AML-193 (cell line): Measurements from ENCODE around the gene APC2.
"Not testable (repeated sequence)": the region's sequence is repeated elsewhere in the genome, so short reads cannot be mapped to it uniquely, and the experiment has no call there.

Experiments used
- DNase-seq, 2 experiments: peaks; one replicate each; lab custom pipeline; 2025; lab: John Stamatoyannopoulos, UW

Gene APC2

GRCh38 chr19:1495799-1496713 is 46.1 kb downstream of the APC2 start:
- no peak for DNase-seq

- no peak for DNase-seq
Observed at GRCh38 chr19:1496714-1497577, 47.0 kb downstream of the APC2 start.

GRCh38 chr19:1497578-1498235 is 47.8 kb downstream of the APC2 start:
- no peak for DNase-seq

DNA sequence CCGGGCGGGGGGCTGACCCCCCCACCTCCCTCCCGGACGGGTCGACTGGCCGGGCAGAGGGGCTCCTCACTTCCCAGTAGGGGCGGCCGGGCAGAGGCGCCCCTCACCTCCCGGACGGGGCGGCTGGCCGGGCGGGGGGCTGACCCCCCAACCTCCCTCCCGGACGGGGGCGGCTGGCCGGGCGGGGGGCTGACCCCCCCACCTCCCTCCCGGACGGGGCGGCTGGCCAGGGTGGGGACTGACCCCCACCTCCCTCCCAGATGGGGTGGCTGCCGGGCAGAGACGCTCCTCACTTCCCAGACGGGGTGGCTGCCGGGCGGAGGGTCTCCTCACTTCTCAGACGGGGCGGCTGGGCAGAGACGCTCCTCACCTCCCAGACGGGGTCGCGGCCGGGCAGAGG is 49.3 kb downstream of the APC2 start:
- DNase-seq = not testable (repeated sequence)

GRCh38 chr19:1501200-1501595 is 51.3 kb downstream of the APC2 start:
- no peak for DNase-seq

DNA sequence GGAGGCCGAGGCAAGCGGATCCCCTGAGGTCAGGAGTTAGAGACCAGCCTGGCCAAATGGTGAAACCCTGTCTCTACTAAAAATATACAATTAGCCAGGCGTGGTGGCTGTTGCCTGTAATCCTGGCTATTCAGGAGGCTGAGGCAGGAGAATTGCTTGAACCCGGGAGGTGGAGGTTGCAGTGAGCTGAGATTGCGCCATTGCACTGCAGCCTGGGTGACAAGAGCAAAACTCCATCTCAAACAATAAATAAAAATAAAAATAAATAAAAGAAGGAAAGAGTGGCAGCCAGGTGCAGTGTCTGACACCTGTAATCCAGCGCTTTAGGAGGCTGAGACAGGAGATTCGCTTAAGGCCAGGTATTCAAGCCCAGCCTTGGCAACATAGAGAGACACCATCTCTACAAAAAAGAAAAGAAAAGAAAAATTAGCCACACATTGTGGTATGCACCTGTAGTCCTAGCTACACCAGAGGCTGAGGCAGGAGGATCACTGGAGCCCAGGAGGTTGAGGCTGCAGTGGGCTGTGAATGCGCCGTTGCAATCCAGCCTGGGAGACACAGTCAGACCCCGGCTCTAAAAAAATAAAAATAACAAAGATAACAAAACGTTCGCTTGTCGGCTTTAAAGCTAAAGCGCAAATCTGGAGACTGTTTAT is 52.6 kb downstream of the APC2 start:
- no peak for DNase-seq

- DNase-seq = peak; percentile 17 to 31
Observed at GRCh38 chr19:1503089-1503924, 53.4 kb downstream of the APC2 start.

DNA sequence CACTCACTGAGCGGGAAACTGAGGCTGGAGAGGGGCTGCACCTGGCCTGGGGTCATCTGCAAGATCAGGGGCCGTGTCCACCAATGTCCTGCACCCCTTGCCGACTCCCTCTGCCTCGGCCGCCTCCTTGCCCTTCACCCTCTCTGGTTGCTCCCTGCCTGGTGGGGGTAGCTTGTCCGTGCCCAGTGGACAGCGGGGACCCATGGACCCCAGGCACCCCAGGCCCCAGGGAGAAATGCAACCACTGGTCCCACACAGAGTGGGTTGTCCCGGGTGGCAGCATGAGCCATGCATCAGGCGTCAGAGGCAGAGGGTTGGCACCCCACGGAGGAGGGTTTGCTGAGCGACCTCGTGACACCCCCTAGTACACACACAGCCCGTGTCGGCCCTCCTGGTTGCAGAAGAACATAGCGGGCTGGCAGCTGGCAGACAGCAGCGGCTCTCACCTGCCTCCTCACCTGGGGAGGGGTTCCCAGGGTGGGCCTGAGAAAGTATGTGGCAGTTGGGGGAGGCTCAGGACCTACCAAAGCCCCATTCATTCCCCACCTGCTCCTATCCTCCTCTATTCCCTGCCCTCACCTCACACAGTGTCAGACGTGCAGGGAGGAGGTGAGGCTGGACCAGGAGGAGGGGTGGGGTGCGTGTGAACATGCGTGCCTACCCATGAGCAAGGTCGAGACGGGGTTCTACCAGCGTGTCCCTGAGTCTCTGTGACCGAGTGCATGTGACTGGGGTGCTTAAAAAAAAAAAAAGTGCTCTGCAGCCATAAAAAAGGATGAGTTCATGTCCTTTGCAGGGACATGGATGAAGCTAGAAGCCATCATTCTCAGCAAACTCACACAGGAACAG is 54.2 kb downstream of the APC2 start:
- DNase-seq = no peak

DNA sequence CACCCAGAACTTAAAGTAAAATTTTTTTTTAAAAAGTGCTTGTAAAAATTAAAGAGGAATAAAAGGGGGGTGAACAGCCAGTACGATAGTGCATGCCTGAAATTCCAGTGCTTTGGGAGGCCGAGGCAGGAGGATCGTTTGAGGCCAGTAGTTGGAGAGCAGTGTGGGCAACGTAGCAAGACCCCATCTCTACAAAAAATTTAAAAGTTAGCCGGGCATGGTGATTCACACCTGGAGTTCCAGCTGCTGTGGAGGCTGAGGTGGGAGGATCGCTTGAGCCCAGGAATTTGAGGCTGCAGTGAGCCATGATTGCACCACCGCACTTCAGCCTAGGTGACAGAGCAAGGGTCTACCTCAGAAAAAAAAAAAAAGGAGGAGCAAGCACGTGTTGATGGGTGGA is 55.1 kb downstream of the APC2 start:
- DNase-seq = no peak

- no peak for DNase-seq
Observed at GRCh38 chr19:1505991-1506881, 56.3 kb downstream of the APC2 start.

GRCh38 chr19:1507192-1507660 is 57.3 kb downstream of the APC2 start:
- DNase-seq = no peak

GRCh38 chr19:1507763-1508506 is 58.0 kb downstream of the APC2 start:
- DNase-seq = peak; percentile 57 to 58

- no peak for DNase-seq
Observed at GRCh38 chr19:1508507-1508856, 58.6 kb downstream of the APC2 start.

DNA sequence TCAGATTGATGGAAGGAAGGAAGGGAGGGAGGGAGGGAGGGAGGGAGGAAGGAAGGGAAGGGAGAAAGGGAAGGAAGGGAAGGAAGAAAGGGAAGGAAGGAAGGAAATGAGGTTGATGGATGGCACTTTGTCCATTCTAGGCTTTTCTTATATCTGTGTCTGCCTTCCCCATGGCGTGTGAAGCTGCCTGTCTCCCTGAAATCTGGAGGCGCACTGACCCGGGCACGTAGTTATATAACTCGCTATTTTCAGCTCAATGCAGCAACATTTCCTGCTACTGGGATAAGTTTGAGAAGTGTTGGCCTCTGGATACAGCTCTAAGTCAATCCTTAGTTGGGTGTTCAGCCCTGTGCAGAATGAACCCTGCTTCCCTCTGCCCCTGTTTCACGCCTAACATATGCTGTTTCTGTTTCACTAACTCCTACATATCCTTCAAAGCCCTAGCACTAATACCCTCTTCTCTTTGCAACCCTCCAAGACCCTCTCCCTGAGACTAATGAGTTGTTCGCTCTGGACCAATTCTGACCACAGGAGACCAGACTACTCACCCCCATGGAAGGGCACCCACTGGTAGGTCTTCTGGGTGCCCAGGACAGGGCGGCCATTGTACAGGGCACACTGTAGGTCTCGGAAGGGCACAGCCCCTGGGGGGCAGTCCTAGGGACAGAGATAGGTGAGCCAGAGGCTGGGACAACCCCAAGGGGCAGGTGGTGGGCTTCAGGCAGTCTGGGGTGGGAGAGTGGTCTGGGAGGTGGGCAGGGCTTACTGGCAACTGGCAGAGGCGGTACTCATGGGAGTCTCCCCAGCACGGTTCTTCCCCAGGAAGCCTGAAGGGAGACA is 59.9 kb downstream of the APC2 start:
- no peak for DNase-seq

DNA sequence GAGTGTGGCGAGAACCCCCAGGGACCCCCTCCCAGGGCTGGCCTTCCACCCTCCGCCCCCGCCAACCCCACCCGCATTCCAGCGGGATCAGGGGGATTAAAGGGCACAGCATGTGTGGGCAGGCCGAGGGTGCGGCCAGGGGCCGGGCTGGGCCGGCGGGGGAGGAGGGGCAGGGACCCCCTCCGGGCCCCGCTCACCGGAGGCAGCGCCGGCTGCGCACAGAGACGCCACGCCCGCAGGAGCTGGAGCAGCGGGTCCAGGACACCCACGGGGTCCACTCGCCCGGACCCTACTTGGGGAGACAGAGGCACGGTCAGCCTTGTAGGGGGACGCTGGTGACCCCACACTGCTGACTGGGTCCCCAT is 60.5 kb downstream of the APC2 start:
- DNase-seq = no peak

DNA sequence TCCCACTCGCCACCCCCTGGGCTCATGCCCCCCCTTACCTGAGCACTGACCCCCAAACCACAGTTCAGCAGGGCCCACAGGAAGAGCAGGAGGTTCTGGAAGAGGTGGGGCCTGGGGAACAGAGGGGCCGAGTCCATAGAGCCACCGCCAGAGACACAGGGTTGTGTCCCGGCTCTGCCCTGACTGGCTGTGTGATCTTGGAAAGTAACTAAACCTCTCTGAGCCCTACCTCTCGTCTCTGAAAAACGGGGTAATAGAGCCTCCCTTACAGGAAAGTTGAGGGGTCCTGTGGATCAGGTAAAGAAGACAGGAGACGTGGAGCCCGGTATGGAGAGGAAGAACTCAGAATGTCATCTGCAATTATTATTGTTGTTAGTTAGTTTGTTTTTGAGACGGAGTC is 60.9 kb downstream of the APC2 start:
- DNase-seq = no peak
